ENCODE data around the gene AEBP1.

GRCh38 chr7:44158873-44159631 lies 54.9 kb downstream of the AEBP1 start:
- TF ChIP-seq CTCF (conservative IDR thresholded peaks at IDR 0.05; ENCODE audit: low read depth in 2 of 2) (no peak), EZH2 (IDR thresholded peaks at IDR 0.05; ENCODE audit: low read depth, unreplicated experiment) (no peak)
